Measurements from ENCODE around the gene ATP5F1E. TPM values are rescaled to one million over a fixed set of nuclear protein-coding genes. Genes with fewer than 3 reads are reported as not detected.
"Not testable (repeated sequence)": the region's sequence is repeated elsewhere in the genome, so short reads cannot be mapped to it uniquely, and the experiment has no call there.

The ATP5F1E gene
- total RNA-seq, 2 donors from 2014 or later: 62.2 to 72.3 TPM

GRCh38 chr20:59055302-59055701 is 23.2 kb upstream of the ATP5F1E start:
- Mint-ChIP-seq H3K9me3 (no peaks in the 10 kb centered on the region), H3K36me3 (no peaks in the 10 kb centered on the region), H3K27ac (no peak overlapping the region), H3K27me3 (peaks cover 24 to 26% of the 10 kb centered on the region in 2 donors), H3K4me1 (ENCODE audit: low read depth in 2 of 2) (no peaks in the 10 kb centered on the region), H3K4me3 (no peak overlapping the region)
- DNase-seq (ENCODE audit: low spot score) (no peak), ATAC-seq (no peak)

GRCh38 chr20:59051666-59052185 is 19.6 kb upstream of the ATP5F1E start:
- no peaks in the 10 kb centered on the region for H3K36me3 Mint-ChIP-seq
- peaks cover 0 to 6% of the 10 kb centered on the region in 2 donors for H3K4me1 Mint-ChIP-seq (ENCODE audit: low read depth in 2 of 2)
- DNase-seq (ENCODE audit: low spot score): no peak
- no peaks in the 10 kb centered on the region for H3K9me3 Mint-ChIP-seq
- H3K27ac Mint-ChIP-seq: no peak overlapping the region
- peaks cover 36 to 44% of the 10 kb centered on the region in 2 donors for H3K27me3 Mint-ChIP-seq
- no peak overlapping the region for H3K4me3 Mint-ChIP-seq
- no peak for ATAC-seq

GRCh38 chr20:59050437-59050836 is 18.3 kb upstream of the ATP5F1E start:
- Mint-ChIP-seq H3K36me3 (no peaks in the 10 kb centered on the region), H3K4me1 (ENCODE audit: low read depth in 2 of 2) (peaks cover 0 to 6% of the 10 kb centered on the region in 2 donors)

GRCh38 chr20:59048681-59049030 is 16.5 kb upstream of the ATP5F1E start:
- no peaks in the 10 kb centered on the region for H3K36me3 Mint-ChIP-seq
- peaks cover 4 to 12% of the 10 kb centered on the region in 2 donors for H3K4me1 Mint-ChIP-seq (ENCODE audit: low read depth in 2 of 2)
- DNase-seq (ENCODE audit: low spot score) (no peak), ATAC-seq (no peak)
- H3K4me3 Mint-ChIP-seq: no peak overlapping the region
- no peaks in the 10 kb centered on the region for H3K9me3 Mint-ChIP-seq
- H3K27me3 Mint-ChIP-seq: peaks cover 25 to 35% of the 10 kb centered on the region in 2 donors
- H3K27ac Mint-ChIP-seq: no peak overlapping the region

More at GRCh38 chr20:59050437-59050836, 18.3 kb upstream of the ATP5F1E start:
- Mint-ChIP-seq H3K27ac (no peak overlapping the region), H3K27me3 (peaks cover 34 to 44% of the 10 kb centered on the region in 2 donors), H3K9me3 (no peaks in the 10 kb centered on the region), H3K4me3 (no peak overlapping the region)
- DNase-seq (ENCODE audit: low spot score): no peak
- ATAC-seq: no peak

GRCh38 chr20:59047938-59048680 is 16.0 kb upstream of the ATP5F1E start:
- H3K4me1 Mint-ChIP-seq (ENCODE audit: low read depth in 2 of 2): peaks cover 8 to 17% of the 10 kb centered on the region in 2 donors
- H3K4me3 Mint-ChIP-seq: no peak overlapping the region
- no peak for DNase-seq (ENCODE audit: low spot score)
- no peaks in the 10 kb centered on the region for H3K36me3 Mint-ChIP-seq
- no peaks in the 10 kb centered on the region for H3K9me3 Mint-ChIP-seq
- H3K27me3 Mint-ChIP-seq: peaks cover 21 to 29% of the 10 kb centered on the region in 2 donors
- peak in 1 of 2 donors; percentile 51 for ATAC-seq
- no peak overlapping the region for H3K27ac Mint-ChIP-seq

GRCh38 chr20:59046862-59047261 is 14.7 kb upstream of the ATP5F1E start:
- DNase-seq (ENCODE audit: low spot score) (no peak), ATAC-seq (no peak)
- Mint-ChIP-seq H3K4me1 (ENCODE audit: low read depth in 2 of 2) (peaks cover 10 to 17% of the 10 kb centered on the region in 2 donors), H3K27ac (no peak overlapping the region), H3K27me3 (peaks cover 17 to 23% of the 10 kb centered on the region in 2 donors), H3K9me3 (no peaks in the 10 kb centered on the region), H3K4me3 (no peak overlapping the region), H3K36me3 (no peaks in the 10 kb centered on the region)

GRCh38 chr20:59044796-59045195 is 12.7 kb upstream of the ATP5F1E start:
- H3K27ac Mint-ChIP-seq: no peak overlapping the region
- DNase-seq (ENCODE audit: low spot score): no peak
- H3K27me3 Mint-ChIP-seq: peaks cover 8 to 13% of the 10 kb centered on the region in 2 donors
- peaks cover 13% of the 10 kb centered on the region for H3K36me3 Mint-ChIP-seq
- H3K4me1 Mint-ChIP-seq (ENCODE audit: low read depth in 2 of 2): peaks cover 28 to 36% of the 10 kb centered on the region in 2 donors
- no peak overlapping the region for H3K4me3 Mint-ChIP-seq
- ATAC-seq: no peak
- no peaks in the 10 kb centered on the region for H3K9me3 Mint-ChIP-seq

GRCh38 chr20:59044295-59044694 is 12.2 kb upstream of the ATP5F1E start:
- ATAC-seq: no peak
- no peak overlapping the region for H3K4me3 Mint-ChIP-seq
- H3K36me3 Mint-ChIP-seq: peaks cover 14% of the 10 kb centered on the region
- no peak for DNase-seq (ENCODE audit: low spot score)
- no peak overlapping the region for H3K27ac Mint-ChIP-seq
- H3K9me3 Mint-ChIP-seq: no peaks in the 10 kb centered on the region
- H3K4me1 Mint-ChIP-seq (ENCODE audit: low read depth in 2 of 2): peaks cover 30 to 41% of the 10 kb centered on the region in 2 donors
- peaks cover 5 to 8% of the 10 kb centered on the region in 2 donors for H3K27me3 Mint-ChIP-seq

GRCh38 chr20:59043698-59044097 is 11.6 kb upstream of the ATP5F1E start:
- DNase-seq (ENCODE audit: low spot score) (no peak), ATAC-seq (no peak)
- H3K27ac Mint-ChIP-seq: peak overlapping the region; percentile 60 to 79
- H3K36me3 Mint-ChIP-seq: peaks cover 14% of the 10 kb centered on the region
- peak overlapping the region; percentile 86 for H3K4me3 Mint-ChIP-seq
- H3K9me3 Mint-ChIP-seq: no peaks in the 10 kb centered on the region
- peaks cover 4 to 5% of the 10 kb centered on the region in 2 donors for H3K27me3 Mint-ChIP-seq
- H3K4me1 Mint-ChIP-seq (ENCODE audit: low read depth in 2 of 2): peaks cover 33 to 47% of the 10 kb centered on the region in 2 donors

GRCh38 chr20:59042796-59043631 is 10.9 kb upstream of the ATP5F1E start:
- DNase-seq (ENCODE audit: low spot score) (peak; percentile 95), ATAC-seq (peak; percentile 99)
- peak overlapping the region; percentile 60 to 79 for H3K27ac Mint-ChIP-seq
- peaks cover 1 to 2% of the 10 kb centered on the region in 2 donors for H3K27me3 Mint-ChIP-seq
- H3K9me3 Mint-ChIP-seq: no peaks in the 10 kb centered on the region
- peaks cover 33 to 43% of the 10 kb centered on the region in 2 donors for H3K4me1 Mint-ChIP-seq (ENCODE audit: low read depth in 2 of 2)
- H3K36me3 Mint-ChIP-seq: peaks cover 14% of the 10 kb centered on the region
- peak overlapping the region; percentile 86 for H3K4me3 Mint-ChIP-seq

GRCh38 chr20:59042151-59042795 is 10.1 kb upstream of the ATP5F1E start, which contains the start of gene PRELID3B:
TSS of gene PRELID3B (minus strand) at chr20:59042786. CDS start at chr20:59042730, 56 bp downstream.
- peak; percentile 67 for DNase-seq (ENCODE audit: low spot score)
- no peaks in the 10 kb centered on the region for H3K27me3 Mint-ChIP-seq
- peaks cover 33 to 43% of the 10 kb centered on the region in 2 donors for H3K4me1 Mint-ChIP-seq (ENCODE audit: low read depth in 2 of 2)
- H3K36me3 Mint-ChIP-seq: peaks cover 15% of the 10 kb centered on the region
- H3K9me3 Mint-ChIP-seq: no peaks in the 10 kb centered on the region
- peak within 1 kb of the TSS; percentile 86 for H3K4me3 Mint-ChIP-seq
- ATAC-seq: peak; percentile 64 to 66
- H3K27ac Mint-ChIP-seq: peak within 1 kb of the TSS; percentile 60 to 79

- H3K4me3 Mint-ChIP-seq: peak overlapping the region; percentile 86
- not testable (repeated sequence) for H3K27me3 Mint-ChIP-seq; DNase-seq (ENCODE audit: low spot score); H3K9me3 Mint-ChIP-seq; ATAC-seq
- peaks cover 36 to 51% of the 10 kb centered on the region in 2 donors for H3K4me1 Mint-ChIP-seq (ENCODE audit: low read depth in 2 of 2)
- H3K27ac Mint-ChIP-seq: peak overlapping the region; percentile 60 to 79
- H3K36me3 Mint-ChIP-seq: peaks cover 23% of the 10 kb centered on the region
Measured at GRCh38 chr20:59041487-59041886, 9.4 kb upstream of the ATP5F1E start.

GRCh38 chr20:59040667-59041066 is 8.5 kb upstream of the ATP5F1E start:
- no peaks in the 10 kb centered on the region for H3K27me3 Mint-ChIP-seq
- peak overlapping the region; percentile 86 for H3K4me3 Mint-ChIP-seq
- peaks cover 31% of the 10 kb centered on the region for H3K36me3 Mint-ChIP-seq
- peaks cover 37 to 57% of the 10 kb centered on the region in 2 donors for H3K4me1 Mint-ChIP-seq (ENCODE audit: low read depth in 2 of 2)
- no peaks in the 10 kb centered on the region for H3K9me3 Mint-ChIP-seq
- DNase-seq (ENCODE audit: low spot score) (no peak), ATAC-seq (no peak)
- peak overlapping the region; percentile 60 to 79 for H3K27ac Mint-ChIP-seq
